ENCODE data around the gene ATRIP. TPM values are rescaled to one million over a fixed set of nuclear protein-coding genes. Genes with fewer than 3 reads are reported as not detected.
A peak's percentile ranks its signal among the peaks of the same experiment; 100 is the strongest.

ATRIP gene
- total RNA-seq, 1 experiment from 2014 or later = 11.9 TPM

GRCh38 chr3:48412375-48413001, 34.0 kb upstream of the ATRIP start:
- Histone ChIP-seq H3K27me3 (ENCODE audit: control insufficient read depth, insufficient read depth, low read length) (no peaks in the 10 kb centered on the region), H3K36me3 (ENCODE audit: control insufficient read depth, insufficient read depth, low read length) (no peaks in the 10 kb centered on the region), H3K4me1 (ENCODE audit: control insufficient read depth, insufficient read depth, low read length) (no peaks in the 10 kb centered on the region), H3K4me3 (ENCODE audit: low read depth in 2 of 2, low read length in 2 of 2) (no peak overlapping the region), H3K9me3 (ENCODE audit: control insufficient read depth, insufficient read depth, low read depth, low read length) (no peaks in the 10 kb centered on the region), H3K27ac (ENCODE audit: low read length) (no peak overlapping the region)
- no peak for ATAC-seq
- TF ChIP-seq SIN3A (IDR thresholded peaks at IDR 0.05; ENCODE audit: borderline replicate concordance, insufficient read depth, low read depth, low read length) = no peak
- TF ChIP-seq TCF7L2 (IDR thresholded peaks at IDR 0.05; ENCODE audit: low read depth, low read length) = no peak
- TF ChIP-seq POLR2AphosphoS5 (IDR thresholded peaks at IDR 0.05; ENCODE audit: low read depth, low read length) = no peak
- no peak for TF ChIP-seq CTCF (IDR thresholded peaks at IDR 0.05)
- TF ChIP-seq, protein P1, sequence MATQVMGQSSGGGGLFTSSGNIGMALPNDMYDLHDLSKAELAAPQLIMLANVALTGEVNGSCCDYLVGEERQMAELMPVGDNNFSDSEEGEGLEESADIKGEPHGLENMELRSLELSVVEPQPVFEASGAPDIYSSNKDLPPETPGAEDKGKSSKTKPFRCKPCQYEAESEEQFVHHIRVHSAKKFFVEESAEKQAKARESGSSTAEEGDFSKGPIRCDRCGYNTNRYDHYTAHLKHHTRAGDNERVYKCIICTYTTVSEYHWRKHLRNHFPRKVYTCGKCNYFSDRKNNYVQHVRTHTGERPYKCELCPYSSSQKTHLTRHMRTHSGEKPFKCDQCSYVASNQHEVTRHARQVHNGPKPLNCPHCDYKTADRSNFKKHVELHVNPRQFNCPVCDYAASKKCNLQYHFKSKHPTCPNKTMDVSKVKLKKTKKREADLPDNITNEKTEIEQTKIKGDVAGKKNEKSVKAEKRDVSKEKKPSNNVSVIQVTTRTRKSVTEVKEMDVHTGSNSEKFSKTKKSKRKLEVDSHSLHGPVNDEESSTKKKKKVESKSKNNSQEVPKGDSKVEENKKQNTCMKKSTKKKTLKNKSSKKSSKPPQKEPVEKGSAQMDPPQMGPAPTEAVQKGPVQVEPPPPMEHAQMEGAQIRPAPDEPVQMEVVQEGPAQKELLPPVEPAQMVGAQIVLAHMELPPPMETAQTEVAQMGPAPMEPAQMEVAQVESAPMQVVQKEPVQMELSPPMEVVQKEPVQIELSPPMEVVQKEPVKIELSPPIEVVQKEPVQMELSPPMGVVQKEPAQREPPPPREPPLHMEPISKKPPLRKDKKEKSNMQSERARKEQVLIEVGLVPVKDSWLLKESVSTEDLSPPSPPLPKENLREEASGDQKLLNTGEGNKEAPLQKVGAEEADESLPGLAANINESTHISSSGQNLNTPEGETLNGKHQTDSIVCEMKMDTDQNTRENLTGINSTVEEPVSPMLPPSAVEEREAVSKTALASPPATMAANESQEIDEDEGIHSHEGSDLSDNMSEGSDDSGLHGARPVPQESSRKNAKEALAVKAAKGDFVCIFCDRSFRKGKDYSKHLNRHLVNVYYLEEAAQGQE (IDR thresholded peaks at IDR 0.05; ENCODE audit: insufficient read depth in 1 of 2, low read depth in 2 of 2, low read length in 1 of 2) = no peak
- ChIA-PET CTCF (interaction anchor here (1.7 kb wide), 1 partner anchor 24 kb away, joined by 6 read pairs; no protein-coding TSS in a partner anchor), POLR2A (no interaction called here)
- no peak for DNase-seq (ENCODE audit: low read depth, low spot score)
- in situ Hi-C loops (cut with HindIII; ENCODE audit: low pct_unique_long_range_greater_than_20kb, low sequenced_read_pairs) = no loop called here
- intact Hi-C loops (cut with micrococcal nuclease; ENCODE audit: unreplicated experiment) = no loop called here
- BruUV-seq (replicated peaks) = TSS peak; percentile 66

DNA sequence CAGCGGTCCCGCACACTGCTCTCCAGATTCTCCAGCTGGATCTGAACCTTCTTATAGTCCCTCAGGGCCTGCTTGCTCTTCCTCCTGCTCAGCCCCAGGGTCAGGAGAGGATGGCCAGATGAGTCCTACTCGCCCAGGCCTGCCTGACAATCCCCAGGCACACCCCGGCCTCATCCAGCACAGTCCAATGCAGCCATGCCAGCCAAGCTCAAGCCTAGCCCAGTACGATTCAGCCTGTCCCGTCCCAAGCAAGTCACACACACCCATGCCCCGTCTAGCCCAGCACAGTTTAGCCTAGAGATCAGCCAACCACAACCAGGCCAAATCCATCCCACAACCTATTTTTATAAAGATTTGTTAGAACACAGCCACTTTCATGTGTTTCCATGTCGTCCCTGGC, 33.5 kb upstream of the ATRIP start:
- Histone ChIP-seq H3K4me3 (ENCODE audit: low read depth in 2 of 2, low read length in 2 of 2) (no peak overlapping the region), H3K4me1 (ENCODE audit: control insufficient read depth, insufficient read depth, low read length) (no peaks in the 10 kb centered on the region), H3K9me3 (ENCODE audit: control insufficient read depth, insufficient read depth, low read depth, low read length) (no peaks in the 10 kb centered on the region), H3K27ac (ENCODE audit: low read length) (no peak overlapping the region), H3K36me3 (ENCODE audit: control insufficient read depth, insufficient read depth, low read length) (no peaks in the 10 kb centered on the region), H3K27me3 (ENCODE audit: control insufficient read depth, insufficient read depth, low read length) (no peaks in the 10 kb centered on the region)
- POLR2A ChIA-PET = no interaction called here
- CTCF ChIA-PET = no interaction called here
- TF ChIP-seq TCF7L2 (IDR thresholded peaks at IDR 0.05; ENCODE audit: low read depth, low read length) = no peak
- TF ChIP-seq, protein P1 (IDR thresholded peaks at IDR 0.05; ENCODE audit: insufficient read depth in 1 of 2, low read depth in 2 of 2, low read length in 1 of 2) = no peak
- no peak for TF ChIP-seq SIN3A (IDR thresholded peaks at IDR 0.05; ENCODE audit: borderline replicate concordance, insufficient read depth, low read depth, low read length)
- TF ChIP-seq POLR2AphosphoS5 (IDR thresholded peaks at IDR 0.05; ENCODE audit: low read depth, low read length) = no peak
- no peak for TF ChIP-seq CTCF (IDR thresholded peaks at IDR 0.05)
- in situ Hi-C loops (cut with HindIII; ENCODE audit: low pct_unique_long_range_greater_than_20kb, low sequenced_read_pairs) (no loop called here), intact Hi-C loops (cut with micrococcal nuclease; ENCODE audit: unreplicated experiment) (no loop called here)
- DNase-seq (ENCODE audit: low read depth, low spot score) = no peak
- BruUV-seq (replicated peaks) = no TSS peak
- no peak for ATAC-seq

Measured in Panc1 (cell line).